ENCODE results near the gene MYO15A.

Gene MYO15A

DNA sequence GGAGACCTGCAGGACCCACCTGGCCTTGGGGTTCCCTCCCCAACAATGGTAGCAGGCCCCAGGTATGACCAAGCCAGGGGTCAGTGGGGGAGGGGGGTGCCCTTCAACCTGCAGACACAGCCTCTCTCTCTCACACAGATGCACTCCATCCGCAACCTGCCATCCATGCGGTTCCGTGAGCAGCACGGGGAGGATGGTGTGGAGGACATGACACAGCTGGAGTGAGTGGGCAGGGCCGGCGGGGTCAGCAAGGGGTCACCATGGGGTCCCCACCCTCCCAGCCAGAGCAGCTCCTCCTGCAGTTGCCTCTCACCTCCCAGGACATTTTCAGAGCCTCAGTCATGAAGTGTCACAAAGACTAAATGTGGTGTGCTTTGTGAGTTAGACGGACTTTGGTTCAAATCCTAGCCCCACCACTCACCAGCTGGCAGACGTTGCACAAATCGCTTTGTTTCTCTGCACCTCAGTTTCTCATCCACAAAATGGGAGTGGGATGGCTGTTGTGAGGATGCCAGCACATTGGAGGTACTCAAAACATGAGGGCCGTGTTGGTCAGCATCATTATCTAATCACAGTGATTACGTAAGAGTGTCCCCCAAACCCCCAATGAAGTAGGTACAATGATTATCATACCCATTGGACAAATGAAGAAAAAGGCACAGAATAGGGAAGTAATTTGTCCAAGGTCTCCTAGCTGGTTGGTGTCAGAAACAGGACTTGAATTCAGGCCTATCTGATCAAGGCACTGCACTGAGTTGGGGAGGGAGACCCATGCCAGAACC is 16.0 kb downstream of the MYO15A start:
- no peak for DNase-seq (ENCODE audit: low read depth in 2 of 3, low spot score in 1 of 3)

DNA sequence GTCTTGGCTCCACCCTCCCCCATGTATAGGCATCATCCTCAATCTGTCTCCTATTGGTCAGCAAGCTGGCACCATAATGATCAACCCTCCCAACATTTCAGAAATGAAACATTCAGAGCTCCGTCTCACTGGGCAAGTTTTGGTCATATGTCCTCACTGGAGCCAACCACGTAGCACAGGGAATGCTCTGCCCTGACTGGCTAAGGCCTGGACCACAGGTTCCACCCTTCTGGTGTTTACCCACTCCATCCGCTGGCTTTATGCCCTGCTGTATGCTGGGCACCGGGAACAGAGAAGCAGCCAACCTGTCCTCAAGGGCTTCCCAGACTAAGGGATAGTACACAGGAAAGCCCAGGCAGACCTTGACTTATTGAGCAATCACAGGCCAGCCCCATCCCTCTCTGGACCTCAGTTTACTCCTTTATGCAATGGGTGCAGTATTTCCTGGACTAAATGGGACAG is 20.5 kb downstream of the MYO15A start:
- no peak for DNase-seq (ENCODE audit: low read depth in 2 of 3, low spot score in 1 of 3)

DNA sequence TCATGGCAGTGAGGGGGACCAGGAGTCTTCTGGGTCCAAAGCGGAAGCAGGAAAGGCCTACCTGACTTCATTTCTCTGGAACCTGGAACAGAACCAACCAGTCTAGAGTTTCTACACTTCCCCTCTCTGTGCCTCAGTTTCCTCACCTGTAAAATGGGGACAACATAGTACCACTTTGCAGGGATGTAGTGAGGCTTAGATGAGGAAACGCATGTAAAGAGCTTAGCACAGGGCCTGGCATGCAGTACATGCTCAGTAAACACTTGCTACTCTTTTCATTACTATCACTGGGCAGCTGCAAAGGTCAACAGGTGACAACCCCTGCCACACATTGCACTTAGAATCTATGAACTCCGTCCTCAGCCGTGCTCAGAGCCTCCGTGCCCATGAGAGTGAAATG is 24.2 kb downstream of the MYO15A start:
- no peak for DNase-seq (ENCODE audit: low read depth in 2 of 3, low spot score in 1 of 3)

DNA sequence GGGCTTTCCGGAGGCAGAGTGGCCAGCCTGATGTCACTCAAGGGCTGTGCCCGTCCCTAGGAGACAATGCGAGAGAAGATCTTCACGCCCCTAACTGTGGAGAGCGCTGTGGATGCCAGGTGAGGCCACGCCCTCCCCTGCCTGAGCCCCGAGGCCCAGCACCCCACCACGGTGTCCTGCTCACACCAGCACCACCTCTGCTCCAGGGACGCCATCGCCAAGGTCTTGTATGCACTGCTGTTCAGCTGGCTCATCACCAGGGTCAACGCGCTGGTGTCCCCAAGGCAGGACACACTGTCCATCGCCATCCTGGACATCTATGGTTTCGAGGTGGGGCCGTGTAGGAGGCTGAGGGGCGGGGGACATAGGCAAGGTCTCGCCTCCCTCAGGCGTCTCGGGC is 27.8 kb downstream of the MYO15A start:
- no peak for DNase-seq (ENCODE audit: low read depth in 2 of 3, low spot score in 1 of 3)

DNA sequence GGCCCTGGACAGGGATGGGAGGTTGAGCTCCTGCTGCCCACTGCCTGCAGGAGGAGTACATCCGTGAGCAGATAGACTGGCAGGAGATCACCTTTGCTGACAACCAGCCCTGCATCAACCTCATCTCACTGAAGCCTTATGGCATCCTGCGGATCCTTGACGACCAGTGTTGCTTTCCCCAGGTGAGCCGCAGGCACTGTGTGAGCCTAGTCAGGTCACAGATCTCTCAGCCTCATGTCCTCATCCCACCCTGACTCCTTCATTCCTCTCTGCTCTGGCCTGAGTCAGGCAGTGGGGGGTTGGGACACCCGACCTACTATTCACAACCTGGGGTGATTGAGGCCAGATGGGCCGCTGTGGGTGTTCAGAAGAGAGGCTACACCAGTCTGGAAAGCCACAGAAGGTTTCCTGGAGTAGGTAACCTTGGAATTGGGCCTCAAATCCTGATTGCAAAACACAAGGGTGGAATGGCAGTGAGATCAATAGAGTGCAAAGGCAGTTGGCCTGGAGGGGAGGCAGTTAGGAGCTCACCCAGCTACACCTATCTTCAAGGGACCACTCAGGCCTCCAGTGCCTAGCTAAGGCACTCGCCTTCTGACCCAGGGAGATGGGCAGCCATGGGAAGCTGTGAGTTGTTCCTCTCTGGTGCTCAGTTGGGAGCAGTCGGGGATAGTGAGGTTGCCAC is 29.7 kb downstream of the MYO15A start:
- DNase-seq (ENCODE audit: low read depth in 2 of 3, low spot score in 1 of 3) = no peak

DNA sequence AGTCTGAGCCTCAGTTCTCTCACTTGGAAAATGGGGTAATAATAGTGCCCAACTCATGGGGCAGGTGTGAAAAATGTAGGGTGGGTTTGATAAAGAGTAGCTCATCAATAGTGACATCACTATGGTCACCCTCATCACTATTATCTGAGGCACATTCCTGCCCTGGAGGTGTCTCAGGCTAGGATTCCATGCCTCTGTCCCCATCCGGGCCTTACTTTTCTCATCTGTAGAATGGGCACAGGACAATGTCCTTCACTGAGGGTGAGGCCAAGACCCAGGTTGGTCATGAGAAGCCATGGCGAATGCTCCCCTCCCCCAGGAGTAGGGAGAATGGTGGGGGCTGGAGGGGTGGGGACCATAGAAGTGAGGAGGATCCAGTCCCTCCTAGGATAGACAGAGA is 30.5 kb downstream of the MYO15A start:
- DNase-seq (ENCODE audit: low read depth in 2 of 3, low spot score in 1 of 3) = no peak

DNA sequence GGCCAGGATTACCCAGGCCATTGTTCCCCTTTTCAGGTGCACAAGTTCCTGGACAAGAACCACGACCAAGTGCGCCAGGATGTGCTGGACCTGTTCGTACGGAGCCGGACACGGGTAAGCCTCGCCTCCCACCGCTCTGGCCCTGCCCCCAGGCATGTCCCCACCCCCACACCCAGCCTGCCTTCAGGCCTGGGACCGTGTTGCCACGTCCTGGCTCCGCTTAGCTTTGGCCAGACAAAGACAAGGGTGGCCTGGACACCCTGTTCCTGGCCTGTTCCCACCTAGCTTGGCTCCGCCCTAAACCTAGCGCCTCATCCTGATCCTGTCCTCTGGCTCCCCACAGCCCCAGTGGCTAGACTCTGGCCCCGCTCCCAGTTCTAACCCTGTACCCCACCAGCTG is 30.9 kb downstream of the MYO15A start:
- no peak for DNase-seq (ENCODE audit: low read depth in 2 of 3, low spot score in 1 of 3)

DNA sequence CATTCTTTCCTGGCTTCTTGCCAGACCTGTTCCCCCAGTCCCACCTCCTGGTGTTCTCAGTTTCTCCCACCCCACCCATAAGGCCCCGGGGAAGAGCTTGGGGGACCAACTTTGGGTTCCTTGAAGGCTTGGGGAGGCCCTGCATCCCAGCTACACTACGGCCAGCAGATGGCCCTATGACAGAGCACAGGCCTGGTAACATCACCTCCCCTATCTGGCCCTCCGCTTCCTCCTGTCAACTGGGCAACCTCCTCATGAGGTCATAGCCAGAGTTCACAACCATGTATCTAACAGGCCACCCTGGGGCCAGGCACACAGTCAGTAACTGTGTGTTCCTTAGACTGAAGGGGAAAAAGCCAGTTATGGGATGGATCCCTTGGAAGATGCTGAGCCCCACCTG is 31.4 kb downstream of the MYO15A start:
- no peak for DNase-seq (ENCODE audit: low read depth in 2 of 3, low spot score in 1 of 3)

DNA sequence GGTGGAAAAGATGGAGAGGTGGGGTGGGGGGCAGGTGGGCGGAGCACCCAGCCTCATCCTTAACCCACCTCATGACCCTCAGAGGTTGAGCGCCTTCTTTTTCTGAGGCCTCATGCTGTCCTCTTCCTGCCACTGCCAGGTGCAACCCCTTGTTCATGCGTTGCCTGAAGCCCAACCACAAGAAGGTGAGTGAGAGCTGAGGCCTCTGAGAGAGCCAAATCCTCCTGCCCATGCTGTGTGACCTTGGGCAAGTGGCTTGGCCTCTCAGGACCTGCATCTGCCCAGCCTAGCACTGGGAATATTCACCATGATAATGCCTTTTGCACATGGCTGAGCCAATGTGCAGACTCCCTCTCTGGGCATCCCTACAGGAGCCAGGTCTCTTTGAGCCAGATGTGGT is 32.1 kb downstream of the MYO15A start:
- DNase-seq (ENCODE audit: low read depth in 2 of 3, low spot score in 1 of 3) = no peak

DNA sequence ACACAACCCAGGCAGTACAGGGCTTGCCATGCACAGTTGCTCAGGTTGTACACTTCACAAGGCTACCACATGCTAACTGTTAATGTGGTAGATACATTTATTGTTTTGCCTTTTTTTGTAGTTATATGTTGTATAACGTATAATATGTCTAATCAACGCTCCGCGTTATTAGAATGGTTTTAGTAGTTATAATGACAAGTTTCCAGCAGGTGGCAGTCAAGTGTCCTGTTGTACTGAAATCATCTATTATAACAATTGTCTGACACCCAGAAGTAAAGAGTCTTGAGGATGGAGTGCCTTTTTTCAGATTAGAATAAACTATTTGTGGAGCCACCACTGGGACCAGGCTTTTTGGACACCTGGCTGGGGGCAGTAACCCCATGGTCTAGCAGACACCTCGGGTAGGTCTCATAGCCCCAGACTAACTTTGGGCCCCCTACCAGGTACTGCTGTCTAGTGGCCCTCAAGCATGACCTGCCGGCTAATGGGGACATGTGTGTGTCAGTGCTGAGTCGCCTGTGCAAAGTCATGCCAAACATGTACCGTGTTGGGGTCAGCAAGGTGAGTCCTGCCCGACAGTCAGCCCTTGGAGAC is 32.8 kb downstream of the MYO15A start:
- peak in 1 of 3 donors; percentile 66 for DNase-seq (ENCODE audit: low read depth in 2 of 3, low spot score in 1 of 3)

DNA sequence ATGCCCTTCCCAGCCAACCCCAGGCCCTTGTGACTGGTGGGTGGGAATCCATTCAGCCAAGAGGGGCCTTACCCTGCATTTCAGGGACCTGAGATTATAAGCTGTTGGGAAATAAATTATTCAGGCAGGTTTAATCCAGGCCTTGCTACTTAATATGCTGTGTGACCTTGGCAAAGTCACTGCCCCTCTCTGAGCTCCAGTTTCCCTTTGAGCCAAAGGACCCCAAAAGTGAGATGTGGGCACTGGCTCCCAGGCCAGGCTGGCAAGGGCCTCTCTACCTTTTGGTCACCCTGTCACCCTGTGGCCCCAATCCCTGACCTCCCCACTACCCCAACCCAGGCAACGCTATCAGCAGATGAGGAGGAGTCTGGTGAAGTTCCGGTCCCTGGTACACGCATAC is 33.9 kb downstream of the MYO15A start:
- DNase-seq (ENCODE audit: low read depth in 2 of 3, low spot score in 1 of 3) = no peak

DNA sequence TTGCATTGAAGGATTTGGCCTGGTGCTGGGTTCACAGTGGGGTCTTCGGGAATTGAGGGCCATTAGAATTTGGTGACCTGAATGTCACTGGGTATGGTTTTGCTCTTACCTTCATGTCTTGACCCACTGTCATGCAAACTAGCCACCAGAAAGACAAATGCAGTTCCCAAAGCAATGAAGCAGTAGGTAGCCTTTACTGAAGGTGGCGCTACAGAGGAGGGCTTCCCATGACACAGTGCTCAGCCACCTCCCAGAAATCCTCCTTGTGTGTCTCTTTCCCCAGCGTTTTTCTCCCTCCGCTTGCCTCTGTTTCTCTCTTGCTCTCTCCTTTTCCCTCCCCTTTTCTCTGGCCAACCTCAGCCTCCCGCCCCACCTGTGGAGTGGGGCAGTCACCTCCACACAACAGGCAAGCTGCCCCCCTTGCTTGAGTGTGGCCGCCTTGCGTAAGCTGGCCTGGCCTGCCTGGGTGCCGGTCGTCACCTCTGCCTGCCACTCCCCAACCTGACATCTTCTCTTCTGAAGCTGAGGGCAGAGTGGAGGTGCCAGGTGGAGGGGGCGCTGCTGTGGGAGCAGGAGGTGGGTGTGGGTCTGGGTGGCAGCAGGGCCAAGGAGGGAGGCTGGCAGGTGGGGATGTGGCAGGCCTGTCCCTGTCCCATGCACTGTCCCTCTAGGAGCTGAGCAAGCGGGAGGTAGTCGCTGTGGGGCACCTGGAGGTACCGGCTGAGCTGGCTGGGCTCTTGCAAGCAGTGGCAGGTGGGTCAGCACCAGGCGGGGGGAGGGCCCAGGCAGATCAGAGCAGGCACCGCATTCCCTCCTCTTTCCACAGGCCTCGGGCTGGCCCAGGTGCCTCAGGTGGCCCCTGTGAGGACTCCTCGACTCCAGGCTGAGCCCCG is 34.7 kb downstream of the MYO15A start:
- DNase-seq (ENCODE audit: low read depth in 2 of 3, low spot score in 1 of 3) = no peak

DNA sequence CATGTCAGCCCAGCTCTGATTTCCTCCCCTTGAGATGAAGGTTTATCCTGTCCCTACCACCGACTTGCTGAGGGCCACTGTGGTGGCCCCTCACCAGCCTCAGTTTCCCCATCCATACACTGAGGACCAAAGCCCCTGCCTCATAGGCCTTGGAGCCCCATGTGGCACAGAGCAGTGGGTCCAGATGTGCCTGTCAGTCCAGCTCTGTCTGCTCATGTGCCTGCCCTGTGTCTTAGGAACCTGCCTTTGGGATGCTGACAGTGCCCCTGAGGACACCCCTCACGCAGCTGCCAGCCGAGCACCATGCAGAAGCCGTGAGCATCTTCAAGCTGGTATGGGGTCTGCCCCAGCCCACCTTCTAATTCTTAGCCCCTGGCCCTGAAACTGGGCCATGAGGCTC is 35.7 kb downstream of the MYO15A start:
- no peak for DNase-seq (ENCODE audit: low read depth in 2 of 3, low spot score in 1 of 3)

DNA sequence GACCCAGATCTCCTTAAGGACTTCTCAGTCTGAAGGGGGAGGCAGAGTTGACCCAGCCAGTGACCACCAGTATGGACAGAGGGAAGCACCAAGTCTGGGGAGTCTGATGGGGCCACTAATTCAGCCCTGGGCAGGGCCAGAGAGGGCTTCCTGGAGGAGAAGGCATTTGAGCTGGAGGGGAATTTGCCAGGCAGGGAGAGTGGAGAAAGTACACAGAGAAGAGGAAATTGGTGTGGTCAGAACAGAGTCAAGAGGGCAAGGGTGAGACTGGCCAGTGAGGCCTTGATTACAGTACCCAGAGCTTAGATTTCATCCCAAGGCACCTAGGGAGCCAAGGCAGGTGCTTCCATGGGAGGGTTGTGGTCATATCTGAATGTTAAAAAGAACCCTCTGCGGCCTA is 36.3 kb downstream of the MYO15A start:
- no peak for DNase-seq (ENCODE audit: low read depth in 2 of 3, low spot score in 1 of 3)

DNA sequence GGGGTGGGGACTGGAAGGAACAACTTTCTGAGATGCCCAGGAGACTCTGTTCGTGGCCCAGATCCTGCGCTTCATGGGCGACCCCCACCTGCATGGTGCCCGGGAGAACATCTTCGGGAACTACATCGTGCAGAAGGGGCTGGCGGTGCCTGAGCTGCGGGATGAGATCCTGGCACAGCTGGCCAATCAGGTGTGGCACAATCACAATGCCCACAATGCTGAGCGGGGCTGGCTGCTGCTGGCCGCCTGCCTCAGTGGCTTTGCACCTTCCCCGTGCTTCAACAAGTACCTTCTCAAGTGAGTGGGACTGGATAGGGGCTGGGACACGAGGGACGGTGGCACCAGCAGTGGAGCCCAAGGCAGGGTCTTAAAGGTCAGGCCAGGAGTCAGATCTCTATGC is 37.3 kb downstream of the MYO15A start:
- no peak for DNase-seq (ENCODE audit: low read depth in 2 of 3, low spot score in 1 of 3)

DNA sequence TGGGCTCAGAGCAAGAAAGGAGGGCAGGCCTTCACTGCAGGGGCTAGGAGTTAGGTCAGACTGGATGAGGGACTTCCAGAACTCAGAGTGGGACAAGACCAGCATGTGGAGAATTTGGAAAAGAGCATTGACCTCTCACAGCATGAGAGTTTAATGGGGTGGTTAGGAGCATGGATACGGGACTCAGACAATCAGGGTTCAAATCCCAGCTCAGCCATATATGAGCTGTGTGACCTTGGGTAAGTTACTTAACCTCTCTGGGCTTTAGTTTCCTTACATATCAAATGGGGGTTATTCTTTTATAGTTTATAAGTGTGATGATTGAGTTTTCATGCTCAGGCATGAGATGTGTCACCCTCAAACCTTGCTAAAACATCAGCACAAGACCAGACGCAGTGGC is 37.7 kb downstream of the MYO15A start:
- no peak for DNase-seq (ENCODE audit: low read depth in 2 of 3, low spot score in 1 of 3)

DNA sequence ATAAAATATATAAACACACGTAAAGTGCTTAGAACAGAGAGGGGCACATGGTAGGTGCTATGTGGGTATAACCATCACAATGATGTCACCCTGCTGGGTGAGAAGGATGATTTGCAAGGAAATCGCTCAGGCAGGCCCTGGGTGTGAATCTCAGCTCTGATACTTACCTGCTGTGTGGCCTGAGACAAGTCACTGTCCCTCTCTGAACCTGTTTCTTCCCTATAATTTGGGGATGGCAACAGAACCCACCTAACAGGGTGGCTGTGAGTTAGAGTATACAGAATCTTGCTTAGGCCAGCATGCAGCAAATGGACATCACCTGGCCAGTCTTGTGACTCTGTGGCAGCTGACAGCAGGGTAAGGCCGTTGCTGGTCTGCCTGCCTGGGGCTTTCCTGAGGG is 38.4 kb downstream of the MYO15A start:
- no peak for DNase-seq (ENCODE audit: low read depth in 2 of 3, low spot score in 1 of 3)

DNA sequence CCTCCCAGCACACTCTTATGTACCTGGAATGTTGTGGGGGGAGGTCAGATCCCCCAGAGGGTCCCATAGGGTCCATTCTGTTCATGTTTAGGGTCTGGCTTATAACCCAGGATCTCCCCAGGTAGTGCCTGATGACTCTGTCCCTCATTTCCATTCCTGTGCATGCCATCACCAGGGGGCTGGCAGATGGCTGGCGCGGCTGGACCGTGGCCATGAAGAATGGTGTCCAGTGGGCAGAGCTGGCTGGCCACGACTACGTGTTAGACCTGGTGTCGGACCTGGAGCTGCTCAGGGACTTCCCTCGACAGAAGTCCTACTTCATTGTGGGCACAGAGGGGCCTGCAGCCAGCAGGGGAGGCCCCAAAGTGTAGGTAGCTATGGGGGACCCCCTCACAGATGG is 40.0 kb downstream of the MYO15A start:
- DNase-seq (ENCODE audit: low read depth in 2 of 3, low spot score in 1 of 3) = no peak

DNA sequence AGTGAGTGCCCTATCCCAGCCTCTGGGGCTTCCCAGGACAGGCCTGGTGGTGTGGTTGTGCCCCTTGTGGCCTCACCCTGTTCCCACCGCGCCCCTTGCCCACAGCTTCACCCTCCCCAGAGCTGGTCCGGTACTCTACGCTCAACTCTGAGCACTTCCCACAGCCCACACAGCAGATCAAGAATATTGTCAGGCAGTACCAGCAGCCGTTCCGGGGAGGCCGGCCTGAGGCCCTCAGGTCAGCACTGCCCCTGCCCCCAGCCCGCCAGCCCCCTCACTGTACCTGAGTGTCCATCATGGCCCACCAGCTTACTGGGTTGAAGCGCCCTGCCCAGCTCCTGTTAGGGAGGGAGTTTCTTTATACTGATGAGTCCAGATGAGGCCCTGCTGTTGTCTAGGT is 42.7 kb downstream of the MYO15A start:
- no peak for DNase-seq (ENCODE audit: low read depth in 2 of 3, low spot score in 1 of 3)

DNA sequence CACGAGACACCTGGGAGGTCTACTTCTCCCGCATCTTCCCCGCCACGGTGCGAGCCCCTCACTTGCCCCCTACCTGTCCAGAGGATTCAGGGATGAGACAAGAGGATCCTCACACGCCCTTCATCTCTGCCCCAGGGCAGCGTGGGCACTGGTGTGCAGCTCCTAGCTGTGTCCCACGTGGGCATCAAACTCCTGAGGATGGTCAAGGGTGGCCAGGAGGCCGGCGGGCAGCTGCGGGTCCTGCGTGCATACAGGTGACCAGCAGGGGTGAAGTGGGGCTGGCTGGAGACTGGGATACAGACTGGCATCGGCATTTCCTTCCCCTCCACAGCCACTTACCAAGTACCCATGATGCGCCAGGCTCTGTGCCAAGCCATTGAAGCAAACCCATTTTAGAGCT is 46.6 kb downstream of the MYO15A start:
- DNase-seq (ENCODE audit: low read depth in 2 of 3, low spot score in 1 of 3) = no peak

DNA sequence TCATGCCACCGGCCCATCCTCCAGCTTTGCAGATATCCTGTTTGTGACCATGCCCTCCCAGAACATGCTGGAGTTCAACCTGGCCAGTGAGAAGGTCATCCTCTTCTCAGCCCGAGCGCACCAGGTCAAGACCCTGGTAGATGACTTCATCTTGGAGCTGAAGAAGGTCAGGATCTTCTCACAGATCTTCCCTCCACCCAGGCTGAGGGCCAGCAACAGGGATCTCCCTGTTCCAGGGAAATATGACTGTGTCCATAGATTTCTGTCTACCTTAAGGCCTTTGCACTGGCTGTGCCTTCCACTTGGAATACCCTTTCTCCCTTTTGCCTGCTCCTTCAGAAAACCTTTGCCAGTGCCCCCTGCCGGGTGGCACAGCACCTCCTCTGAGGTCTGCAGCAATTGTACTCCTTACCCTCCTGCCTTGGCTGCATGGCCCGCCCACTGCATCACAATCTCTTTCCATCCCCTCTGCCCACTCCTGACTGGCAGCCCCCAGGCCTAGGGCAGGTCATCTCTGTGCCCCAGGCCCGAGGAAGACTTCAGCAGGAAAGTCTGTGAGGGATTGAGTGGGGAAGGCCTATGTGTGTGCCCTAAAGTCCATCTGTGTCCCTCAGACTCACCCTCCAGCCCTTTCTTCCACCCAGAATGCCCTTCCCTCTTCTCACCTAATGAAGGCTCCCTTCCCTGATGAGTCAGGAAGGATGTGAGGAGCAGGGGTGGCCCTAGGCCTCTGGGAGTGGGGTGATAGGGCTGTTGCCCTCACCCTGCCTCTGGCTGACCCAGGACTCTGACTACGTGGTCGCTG is 47.8 kb downstream of the MYO15A start:
- DNase-seq (ENCODE audit: low read depth in 2 of 3, low spot score in 1 of 3) = no peak

Data from stimulated activated CD4-positive, alpha-beta T cell treated with anti-CD3 and anti-CD28 coated beads, Interleukin-12 subunit alpha, Interleukin-12 subunit beta, amount 100 ng/mL, for 48 hours (primary cell).